Measurements from ENCODE around the gene EXOG.

Gene EXOG

GRCh38 chr3:38549082-38549481 is 52.9 kb downstream of the EXOG start:
- DNase-seq (ENCODE audit: extremely low spot score) = no peak
- CTCF ChIA-PET = no interaction called here
- no peak for TF ChIP-seq FOXK2 (IDR thresholded peaks at IDR 0.05)
- TF ChIP-seq FOXA1 (IDR thresholded peaks at IDR 0.05) = no peak
- no peak for TF ChIP-seq NFRKB (IDR thresholded peaks at IDR 0.05)
- TF ChIP-seq CTBP1 (IDR thresholded peaks at IDR 0.05; ENCODE audit: borderline replicate concordance) = no peak
- TF ChIP-seq ELF4 (IDR thresholded peaks at IDR 0.05) = no peak
- no peak for TF ChIP-seq LEF1 (IDR thresholded peaks at IDR 0.05; ENCODE audit: borderline replicate concordance)
- no peak for TF ChIP-seq L3MBTL2 (conservative IDR thresholded peaks at IDR 0.05)
- POLR2A ChIA-PET = no interaction called here

- POLR2A ChIA-PET = no interaction called here
- CTCF ChIA-PET = no interaction called here
- DNase-seq (ENCODE audit: extremely low spot score) = no peak
- no peak for TF ChIP-seq L3MBTL2 (conservative IDR thresholded peaks at IDR 0.05)
- no peak for TF ChIP-seq CTBP1 (IDR thresholded peaks at IDR 0.05; ENCODE audit: borderline replicate concordance)
- no peak for TF ChIP-seq SUZ12 (IDR thresholded peaks at IDR 0.05)
- TF ChIP-seq HDGF (IDR thresholded peaks at IDR 0.05; ENCODE audit: borderline replicate concordance) = no peak
- no peak for TF ChIP-seq NFRKB (IDR thresholded peaks at IDR 0.05)
- TF ChIP-seq ZNF384 (IDR thresholded peaks at IDR 0.05) = no peak
- TF ChIP-seq FOXK2 (IDR thresholded peaks at IDR 0.05) = no peak
- no peak for TF ChIP-seq FOXM1 (IDR thresholded peaks at IDR 0.05; ENCODE audit: borderline replicate concordance)
- no peak for TF ChIP-seq PKNOX1 (IDR thresholded peaks at IDR 0.05)
- no peak for TF ChIP-seq ELF4 (IDR thresholded peaks at IDR 0.05)
- TF ChIP-seq TARDBP (IDR thresholded peaks at IDR 0.05) = no peak
- no peak for TF ChIP-seq SP1 (IDR thresholded peaks at IDR 0.05)
- TF ChIP-seq FOXA1 (IDR thresholded peaks at IDR 0.05) = no peak
- no peak for TF ChIP-seq LEF1 (IDR thresholded peaks at IDR 0.05; ENCODE audit: borderline replicate concordance)
- TF ChIP-seq BHLHE40 (IDR thresholded peaks at IDR 0.05; ENCODE audit: borderline replicate concordance) = no peak
- no peak for TF ChIP-seq ARNT (IDR thresholded peaks at IDR 0.05)
These were observed 53.3 kb downstream of the EXOG start for GRCh38 chr3:38549486-38549885.

- ChIA-PET POLR2A (no interaction called here), CTCF (no interaction called here)
- TF ChIP-seq FOXK2 (IDR thresholded peaks at IDR 0.05) (no peak), CTBP1 (IDR thresholded peaks at IDR 0.05; ENCODE audit: borderline replicate concordance) (no peak), NFRKB (IDR thresholded peaks at IDR 0.05) (no peak), FOXM1 (IDR thresholded peaks at IDR 0.05; ENCODE audit: borderline replicate concordance) (no peak), BHLHE40 (IDR thresholded peaks at IDR 0.05; ENCODE audit: borderline replicate concordance) (no peak), TARDBP (IDR thresholded peaks at IDR 0.05) (no peak), ZNF384 (IDR thresholded peaks at IDR 0.05) (no peak), FOXA1 (IDR thresholded peaks at IDR 0.05) (no peak), HDGF (IDR thresholded peaks at IDR 0.05; ENCODE audit: borderline replicate concordance) (no peak), ARNT (IDR thresholded peaks at IDR 0.05) (no peak), ELF4 (IDR thresholded peaks at IDR 0.05) (no peak), PKNOX1 (IDR thresholded peaks at IDR 0.05) (no peak), SUZ12 (IDR thresholded peaks at IDR 0.05) (no peak), SP1 (IDR thresholded peaks at IDR 0.05) (no peak), L3MBTL2 (conservative IDR thresholded peaks at IDR 0.05) (no peak), LEF1 (IDR thresholded peaks at IDR 0.05; ENCODE audit: borderline replicate concordance) (no peak)
- DNase-seq (ENCODE audit: extremely low spot score) = no peak
These were observed 54.1 kb downstream of the EXOG start for GRCh38 chr3:38549957-38550840.

GRCh38 chr3:38551026-38551832 is 55.1 kb downstream of the EXOG start:
- ChIA-PET CTCF (no interaction called here), POLR2A (no interaction called here)
- no peak for TF ChIP-seq TARDBP (IDR thresholded peaks at IDR 0.05)
- TF ChIP-seq CTBP1 (IDR thresholded peaks at IDR 0.05; ENCODE audit: borderline replicate concordance) = no peak
- no peak for TF ChIP-seq FOXK2 (IDR thresholded peaks at IDR 0.05)
- no peak for TF ChIP-seq NFRKB (IDR thresholded peaks at IDR 0.05)
- TF ChIP-seq ELF4 (IDR thresholded peaks at IDR 0.05) = no peak
- TF ChIP-seq FOXA1 (IDR thresholded peaks at IDR 0.05) = no peak
- TF ChIP-seq FOXM1 (IDR thresholded peaks at IDR 0.05; ENCODE audit: borderline replicate concordance) = no peak
- TF ChIP-seq HDGF (IDR thresholded peaks at IDR 0.05; ENCODE audit: borderline replicate concordance) = no peak
- TF ChIP-seq LEF1 (IDR thresholded peaks at IDR 0.05; ENCODE audit: borderline replicate concordance) = no peak
- TF ChIP-seq SP1 (IDR thresholded peaks at IDR 0.05) = no peak
- no peak for TF ChIP-seq BHLHE40 (IDR thresholded peaks at IDR 0.05; ENCODE audit: borderline replicate concordance)
- no peak for TF ChIP-seq ZNF384 (IDR thresholded peaks at IDR 0.05)
- TF ChIP-seq L3MBTL2 (conservative IDR thresholded peaks at IDR 0.05) = no peak
- no peak for TF ChIP-seq SUZ12 (IDR thresholded peaks at IDR 0.05)
- no peak for TF ChIP-seq PKNOX1 (IDR thresholded peaks at IDR 0.05)
- no peak for TF ChIP-seq ARNT (IDR thresholded peaks at IDR 0.05)
- DNase-seq (ENCODE audit: extremely low spot score) = no peak

GRCh38 chr3:38552364-38552763 is 56.2 kb downstream of the EXOG start:
- DNase-seq (ENCODE audit: extremely low spot score) = no peak
- no peak for TF ChIP-seq PKNOX1 (IDR thresholded peaks at IDR 0.05)
- no peak for TF ChIP-seq L3MBTL2 (conservative IDR thresholded peaks at IDR 0.05)
- TF ChIP-seq CTBP1 (IDR thresholded peaks at IDR 0.05; ENCODE audit: borderline replicate concordance) = no peak
- TF ChIP-seq SP1 (IDR thresholded peaks at IDR 0.05) = no peak
- no peak for TF ChIP-seq FOXM1 (IDR thresholded peaks at IDR 0.05; ENCODE audit: borderline replicate concordance)
- TF ChIP-seq FOXA1 (IDR thresholded peaks at IDR 0.05) = no peak
- TF ChIP-seq NFRKB (IDR thresholded peaks at IDR 0.05) = no peak
- no peak for TF ChIP-seq BHLHE40 (IDR thresholded peaks at IDR 0.05; ENCODE audit: borderline replicate concordance)
- no peak for TF ChIP-seq ZNF384 (IDR thresholded peaks at IDR 0.05)
- no peak for TF ChIP-seq LEF1 (IDR thresholded peaks at IDR 0.05; ENCODE audit: borderline replicate concordance)
- no peak for TF ChIP-seq ELF4 (IDR thresholded peaks at IDR 0.05)
- no peak for TF ChIP-seq ARNT (IDR thresholded peaks at IDR 0.05)
- TF ChIP-seq TARDBP (IDR thresholded peaks at IDR 0.05) = no peak
- TF ChIP-seq FOXK2 (IDR thresholded peaks at IDR 0.05) = no peak
- TF ChIP-seq HDGF (IDR thresholded peaks at IDR 0.05; ENCODE audit: borderline replicate concordance) = no peak
- no peak for TF ChIP-seq SUZ12 (IDR thresholded peaks at IDR 0.05)
- ChIA-PET CTCF (no interaction called here), POLR2A (no interaction called here)
